Measurements from ENCODE around the gene ARVCF. TPM values are rescaled to one million over a fixed set of nuclear protein-coding genes. Genes with fewer than 3 reads are reported as not detected.

The ARVCF gene
- total RNA-seq, 1 experiment from 2014 or later = 15.6 TPM

DNA sequence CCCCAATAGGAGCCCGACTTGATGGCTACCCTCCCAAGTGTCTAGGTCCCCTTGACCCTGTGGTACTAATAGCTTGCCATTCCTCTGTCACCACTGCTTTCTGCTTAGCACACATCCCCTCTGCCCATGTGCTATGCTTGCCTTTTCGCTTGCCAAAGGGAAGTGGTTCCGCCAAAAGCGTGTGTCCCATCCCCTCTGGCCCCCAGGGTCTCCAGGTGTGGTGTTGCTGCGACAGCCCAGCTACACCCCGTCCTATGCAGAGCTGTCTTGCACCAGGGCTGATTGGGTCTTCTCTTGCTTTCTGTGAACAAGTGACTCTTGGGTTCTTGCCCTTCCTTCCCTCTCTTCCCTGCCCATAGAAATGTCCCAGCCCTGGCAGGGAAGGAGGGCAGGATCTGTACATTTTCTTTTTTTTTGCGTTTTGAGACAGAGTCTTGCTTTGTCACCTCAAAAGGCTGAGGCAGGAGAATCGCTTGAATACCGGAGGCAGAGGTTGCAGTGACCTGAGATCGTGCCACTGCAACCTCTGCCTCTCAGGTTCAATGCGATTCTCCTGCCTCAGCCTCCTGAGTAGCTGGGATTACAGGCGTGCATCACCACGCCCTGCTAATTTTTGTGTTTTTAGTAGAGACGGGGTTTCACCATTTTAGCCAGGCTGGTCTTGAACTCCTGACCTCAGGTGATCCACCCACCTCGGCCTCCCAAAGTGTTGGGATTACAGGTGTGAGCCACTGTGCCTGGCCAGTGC, 8.2 kb upstream of the ARVCF start:
- no peaks in the 10 kb centered on the region for H4K20me1 ChIP-seq (ENCODE audit: insufficient read depth)
- H3K4me2 ChIP-seq = no peak overlapping the region
- ChIA-PET CTCF (no interaction called here), POLR2A (ENCODE audit: unreplicated experiment) (no interaction called here)
- H3K9me3 ChIP-seq (ENCODE audit: insufficient read depth, low read depth) = no peaks in the 10 kb centered on the region
- intact Hi-C loops (cut with micrococcal nuclease; ENCODE audit: unreplicated experiment) = loop anchor here (5.0 kb wide), 1 partner anchor 38 kb away; no protein-coding TSS in a partner anchor
- H3F3A ChIP-seq (ENCODE audit: insufficient read depth, low read depth) = no peaks in the 10 kb centered on the region
- no peaks in the 10 kb centered on the region for H3K9me2 ChIP-seq (ENCODE audit: insufficient read depth)
- no peak for TF ChIP-seq EZH2 (IDR thresholded peaks at IDR 0.05; ENCODE audit: low read depth)
- H3K27me3 ChIP-seq (ENCODE audit: insufficient read depth, low read depth) = no peaks in the 10 kb centered on the region
- no peak overlapping the region for H3K27ac ChIP-seq
- no peak for DNase-seq
- H3K36me3 ChIP-seq (ENCODE audit: low read depth) = no peaks in the 10 kb centered on the region
- H3K79me2 ChIP-seq (ENCODE audit: low read depth) = peaks cover 20% of the 10 kb centered on the region; the same call in 1 of the 2 replicates
- peaks cover 9% of the 10 kb centered on the region; the same call in 1 of the 2 replicates for H3K4me1 ChIP-seq (replicated peaks; ENCODE audit: insufficient read depth)
- no peak overlapping the region for H2AFZ ChIP-seq
- H3K4me3 ChIP-seq = no peak overlapping the region
- BruUV-seq (replicated peaks) = no TSS peak

GRCh38 chr22:20024225-20024624, 7.6 kb upstream of the ARVCF start:
- Histone ChIP-seq H3K27me3 (ENCODE audit: insufficient read depth, low read depth) (no peaks in the 10 kb centered on the region), H3K79me2 (ENCODE audit: low read depth) (peaks cover 20% of the 10 kb centered on the region; the same call in 1 of the 2 replicates), H3K9me3 (ENCODE audit: insufficient read depth, low read depth) (no peaks in the 10 kb centered on the region), H3F3A (ENCODE audit: insufficient read depth, low read depth) (no peaks in the 10 kb centered on the region), H2AFZ (no peak overlapping the region), H3K36me3 (ENCODE audit: low read depth) (no peaks in the 10 kb centered on the region), H3K4me2 (no peak overlapping the region), H3K4me1 (replicated peaks; ENCODE audit: insufficient read depth) (peaks cover 9% of the 10 kb centered on the region; the same call in 1 of the 2 replicates), H3K9me2 (ENCODE audit: insufficient read depth) (no peaks in the 10 kb centered on the region), H3K27ac (no peak overlapping the region), H3K4me3 (no peak overlapping the region), H4K20me1 (ENCODE audit: insufficient read depth) (no peaks in the 10 kb centered on the region)
- no peak for TF ChIP-seq EZH2 (IDR thresholded peaks at IDR 0.05; ENCODE audit: low read depth)
- no peak for TF ChIP-seq CTCF (conservative IDR thresholded peaks at IDR 0.05)
- no peak for DNase-seq
- CTCF ChIA-PET = no interaction called here
- POLR2A ChIA-PET (ENCODE audit: unreplicated experiment) = no interaction called here
- BruUV-seq (replicated peaks) = no TSS peak
- intact Hi-C loops (cut with micrococcal nuclease; ENCODE audit: unreplicated experiment) = loop anchor here (5.0 kb wide), 1 partner anchor 37 kb away; no protein-coding TSS in a partner anchor

- H4K20me1 ChIP-seq (ENCODE audit: insufficient read depth) = no peaks in the 10 kb centered on the region
- intact Hi-C loops (cut with micrococcal nuclease; ENCODE audit: unreplicated experiment) = loop anchor here (5.0 kb wide), 1 partner anchor 36 kb away; no protein-coding TSS in a partner anchor
- H3K4me1 ChIP-seq (replicated peaks; ENCODE audit: insufficient read depth) = peaks cover 9% of the 10 kb centered on the region; the same call in 1 of the 2 replicates
- no peak for TF ChIP-seq EZH2 (IDR thresholded peaks at IDR 0.05; ENCODE audit: low read depth)
- TF ChIP-seq CTCF (conservative IDR thresholded peaks at IDR 0.05) = no peak
- DNase-seq = no peak
- peaks cover 20% of the 10 kb centered on the region; the same call in 1 of the 2 replicates for H3K79me2 ChIP-seq (ENCODE audit: low read depth)
- no peak overlapping the region for H3K27ac ChIP-seq
- H3K4me2 ChIP-seq = no peak overlapping the region
- no peaks in the 10 kb centered on the region for H3K9me2 ChIP-seq (ENCODE audit: insufficient read depth)
- H3K4me3 ChIP-seq = no peak overlapping the region
- H3K36me3 ChIP-seq (ENCODE audit: low read depth) = no peaks in the 10 kb centered on the region
- BruUV-seq (replicated peaks) = no TSS peak
- H3F3A ChIP-seq (ENCODE audit: insufficient read depth, low read depth) = no peaks in the 10 kb centered on the region
- H2AFZ ChIP-seq = no peak overlapping the region
- ChIA-PET CTCF (no interaction called here), POLR2A (ENCODE audit: unreplicated experiment) (no interaction called here)
- H3K9me3 ChIP-seq (ENCODE audit: insufficient read depth, low read depth) = no peaks in the 10 kb centered on the region
- no peaks in the 10 kb centered on the region for H3K27me3 ChIP-seq (ENCODE audit: insufficient read depth, low read depth)
Observed at GRCh38 chr22:20022978-20023613, 6.5 kb upstream of the ARVCF start.
